Endodermal cell (in vitro differentiated cells): ENCODE measurements around the gene PLK5. TPM values are rescaled to one million over a fixed set of nuclear protein-coding genes. Genes with fewer than 3 reads are reported as not detected.
A peak's percentile ranks its signal among the peaks of the same experiment; 100 is the strongest.

ENCODE experiments used
- DNase-seq: peaks from one replicate; pipeline ENCODE4 v3.0.0-alpha.2; 2017
- H3K27ac ChIP-seq: 2 replicates; pipeline ENCODE4 v1.5.1; 2013; ENCODE audit warnings: mild to moderate bottlenecking, low read depth, low read length, moderate library complexity
- H3K27me3 ChIP-seq: 2 replicates; pipeline ENCODE4 v1.6.1; 2013; ENCODE audit warnings: mild to moderate bottlenecking, low read length, moderate library complexity; ENCODE audit not compliant: insufficient read depth, control insufficient read depth, poor library complexity, severe bottlenecking
- H3K36me3 ChIP-seq: 2 replicates; pipeline ENCODE4 v1.7.0; 2013; ENCODE audit warnings: mild to moderate bottlenecking, low read length, moderate library complexity; ENCODE audit not compliant: control insufficient read depth, insufficient read depth
- H3K4me1 ChIP-seq: one replicate; pipeline ENCODE4 v1.7.0; 2013; ENCODE audit warnings: low read length; ENCODE audit not compliant: control insufficient read depth, insufficient read depth
- H3K4me3 ChIP-seq: 2 replicates; pipeline ENCODE4 v1.5.1; 2013; ENCODE audit warnings: mild to moderate bottlenecking, low read length, moderate library complexity
- H3K9ac ChIP-seq: 2 replicates; pipeline ENCODE4 v1.6.1; 2013; ENCODE audit warnings: mild to moderate bottlenecking, low read length, moderate library complexity; ENCODE audit not compliant: poor library complexity, severe bottlenecking; ENCODE audit errors: extremely low read depth
- H3K9me3 ChIP-seq: 2 replicates; pipeline ENCODE4 v1.6.1; 2013; ENCODE audit warnings: mild to moderate bottlenecking, low read length, moderate library complexity; ENCODE audit not compliant: control insufficient read depth
- H3K27ac Mint-ChIP-seq: 2 replicates; pipeline ENCODE4 v1.8.0; 2020; ENCODE audit warnings: mixed read lengths
- H3K27me3 Mint-ChIP-seq: 2 replicates; pipeline ENCODE4 v1.8.0; 2021; ENCODE audit warnings: mild to moderate bottlenecking, mixed read lengths; ENCODE audit not compliant: insufficient read depth
- H3K36me3 Mint-ChIP-seq: 2 replicates; pipeline ENCODE4 v1.8.0; 2020; ENCODE audit warnings: low read depth, mixed read lengths
- H3K4me1 Mint-ChIP-seq: 2 replicates; pipeline ENCODE4 v1.8.0; 2020; ENCODE audit warnings: mixed read lengths
- H3K4me3 Mint-ChIP-seq: 2 replicates; pipeline ENCODE4 v1.8.0; 2020; ENCODE audit warnings: mild to moderate bottlenecking, moderate library complexity, mixed read lengths
- H3K9me3 Mint-ChIP-seq: 2 replicates; pipeline ENCODE4 v1.8.0; 2020; ENCODE audit warnings: mild to moderate bottlenecking, mixed read lengths
- CTCF ChIP-seq: fragments of 200-600 bp; sonication (generic); conservative IDR thresholded peaks from 2 replicates; pipeline ENCODE4 v1.5.0; 2021; ENCODE audit warnings: antibody characterized with exemption, mild to moderate bottlenecking
- WGBS, 2 experiments: methylation state at CpG; one replicate each; pipeline versions ENCODE4 v1.1.5 to v1.1.7; 2013; ENCODE audit warnings: missing lambda C conversion rate in 2 of 2, mixed read lengths in 1 of 2; ENCODE audit not compliant: insufficient coverage in 1 of 2, insufficient read length in 1 of 2; 5-methylcytosine and 5-hydroxymethylcytosine counted together
- total RNA-seq, 2 donors: library from RNA; stranded (reverse); fragmentation: NEBNext Ultra II Directional in 1 of 2; extraction: Animal tissue kit (Norgen Biotek cat#: 25700) in 1 of 2; gene quantifications; 2 replicates in 1 of 2; 3 replicates in 1 of 2; pipeline ENCODE4 v1.2.1, GENCODE V29; 2021

Gene PLK5
- total RNA-seq, 2 donors from 2014 or later: 0.48 TPM; not detected in 1

GRCh38 chr19:1507192-1507660 is 16.7 kb upstream of the PLK5 start:
- H3K27ac ChIP-seq: no peak overlapping the region
- no peak overlapping the region for H3K9ac ChIP-seq
- Mint-ChIP-seq H3K4me3 (peak overlapping the region; percentile 75), H3K4me1 (peaks cover 3% of the 10 kb centered on the region), H3K27ac (peak overlapping the region; percentile 98), H3K27me3 (peaks cover 62% of the 10 kb centered on the region), H3K36me3 (peaks cover 5% of the 10 kb centered on the region), H3K9me3 (peaks cover 5% of the 10 kb centered on the region)
- no peak for DNase-seq
- no peak for TF ChIP-seq CTCF
- H3K9me3 ChIP-seq: no peaks in the 10 kb centered on the region
- no peaks in the 10 kb centered on the region for H3K36me3 ChIP-seq
- WGBS, 2 experiments: 79 to 93% methylated on average over 8 to 23 of the region's 23 CpGs
- peaks cover 28% of the 10 kb centered on the region for H3K27me3 ChIP-seq
- peak overlapping the region; percentile 83 for H3K4me3 ChIP-seq
- peaks cover 7% of the 10 kb centered on the region for H3K4me1 ChIP-seq

- Histone ChIP-seq H3K9ac (no peak overlapping the region), H3K4me3 (peak overlapping the region; percentile 83), H3K36me3 (no peaks in the 10 kb centered on the region), H3K27me3 (peaks cover 34% of the 10 kb centered on the region), H3K9me3 (no peaks in the 10 kb centered on the region), H3K27ac (peak overlapping the region; percentile 68), H3K4me1 (peaks cover 7% of the 10 kb centered on the region)
- Mint-ChIP-seq H3K27me3 (peaks cover 63% of the 10 kb centered on the region), H3K4me1 (peaks cover 3% of the 10 kb centered on the region), H3K27ac (peak overlapping the region; percentile 98), H3K4me3 (peak overlapping the region; percentile 75), H3K9me3 (peaks cover 5% of the 10 kb centered on the region), H3K36me3 (peaks cover 5% of the 10 kb centered on the region)
- peak; percentile 99 for DNase-seq
- WGBS, 2 experiments: 1 to 2% methylated on average over 24 to 44 of the region's 46 CpGs
- no peak for TF ChIP-seq CTCF
These were observed 15.9 kb upstream of the PLK5 start for GRCh38 chr19:1507763-1508506.

- H3K4me3 ChIP-seq: peak overlapping the region; percentile 72
- peaks cover 34% of the 10 kb centered on the region for H3K27me3 ChIP-seq
- no peak for DNase-seq
- no peak overlapping the region for H3K9ac ChIP-seq
- no peaks in the 10 kb centered on the region for H3K9me3 ChIP-seq
- no peaks in the 10 kb centered on the region for H3K36me3 ChIP-seq
- H3K9me3 Mint-ChIP-seq: peaks cover 5% of the 10 kb centered on the region
- 34 to 48% methylated on average over 9 to 12 of the region's 12 CpGs for WGBS, 2 experiments
- peaks cover 5% of the 10 kb centered on the region for H3K36me3 Mint-ChIP-seq
- peaks cover 3% of the 10 kb centered on the region for H3K4me1 Mint-ChIP-seq
- no peak overlapping the region for H3K27ac ChIP-seq
- peaks cover 59% of the 10 kb centered on the region for H3K27me3 Mint-ChIP-seq
- no peak for TF ChIP-seq CTCF
- H3K4me3 Mint-ChIP-seq: peak overlapping the region; percentile 75
- H3K4me1 ChIP-seq: peaks cover 7% of the 10 kb centered on the region
- H3K27ac Mint-ChIP-seq: no peak overlapping the region
These were observed 15.4 kb upstream of the PLK5 start for GRCh38 chr19:1508507-1508856.
